T-helper 1 cell treated with Interleukin-12 subunit alpha and Interleukin-12 subunit beta and Interleukin-4 antibody, amounts not matched to agents 30 μg/mL and 1 μg/mL, for 36 hours (primary cell): ENCODE data around the gene CGB7.
"Not testable (repeated sequence)": the region's sequence is repeated elsewhere in the genome, so short reads cannot be mapped to it uniquely, and the experiment has no call there.

Source experiments
- H3K27ac Mint-ChIP-seq: one replicate; pipeline ENCODE4 v1.8.0; 2021; ENCODE audit warnings: mild to moderate bottlenecking, mixed read lengths
- H3K27me3 Mint-ChIP-seq: one replicate; pipeline ENCODE4 v1.8.0; 2021; ENCODE audit warnings: low read depth, mixed read lengths
- H3K36me3 Mint-ChIP-seq: one replicate; pipeline ENCODE4 v1.8.0; 2021; ENCODE audit warnings: low read depth, mixed read lengths
- H3K4me1 Mint-ChIP-seq: one replicate; pipeline ENCODE4 v1.8.0; 2021; ENCODE audit warnings: low read depth, mixed read lengths
- H3K4me3 Mint-ChIP-seq: one replicate; pipeline ENCODE4 v1.8.0; 2021; ENCODE audit warnings: mild to moderate bottlenecking, moderate library complexity, mixed read lengths
- H3K9me3 Mint-ChIP-seq: one replicate; pipeline ENCODE4 v1.8.0; 2021; ENCODE audit warnings: mixed read lengths

Gene CGB7

DNA sequence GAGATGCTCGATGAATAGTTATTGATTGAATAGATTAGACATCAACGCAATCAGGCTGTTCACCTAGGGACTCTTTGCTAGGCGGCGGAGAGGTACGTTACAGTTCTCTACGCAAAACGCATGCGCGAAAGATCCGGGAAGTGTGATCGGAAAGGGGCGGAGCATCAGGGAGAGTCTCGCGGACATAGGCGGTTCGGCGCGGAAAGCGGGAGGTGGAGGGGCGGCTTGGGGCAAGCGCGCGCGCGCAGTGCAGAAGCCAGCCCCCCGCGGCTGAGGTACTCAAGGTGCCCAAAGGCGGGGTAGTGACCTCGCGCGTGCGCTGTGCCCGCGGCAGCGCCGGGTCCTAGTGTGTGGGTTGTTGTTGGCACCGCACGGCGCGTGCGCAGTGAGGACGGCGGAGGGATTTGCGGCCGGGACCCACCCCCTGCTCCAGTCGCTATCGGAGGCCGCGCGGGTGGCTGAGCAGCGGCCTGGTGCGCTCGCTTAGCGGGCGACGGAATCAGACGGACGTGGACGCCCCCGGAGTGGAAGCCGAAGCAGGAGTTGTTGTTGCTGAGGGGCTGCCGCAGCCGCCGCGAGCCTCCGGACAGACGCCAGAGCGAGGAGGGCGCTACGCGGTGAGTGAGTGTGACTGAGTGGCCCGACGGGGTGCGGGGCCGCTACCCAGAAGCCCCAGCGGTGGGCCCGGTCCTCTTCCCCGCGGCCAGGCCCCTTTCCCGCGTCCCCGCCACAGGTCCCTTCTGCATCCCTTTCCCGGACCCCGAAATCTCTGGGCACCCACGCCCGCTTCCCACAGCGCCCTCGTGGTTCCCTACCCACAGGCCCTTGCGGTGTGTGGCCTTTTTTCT lies 27.7 kb upstream of the CGB7 start, which contains the start of gene SNRNP70:
TSS of gene SNRNP70 (plus strand) at position 432 of the 848 bp plus-strand sequence. CDS start 964 bp downstream, outside the sequence.
- peaks cover 16% of the 10 kb centered on the region for H3K36me3 Mint-ChIP-seq
- H3K27me3 Mint-ChIP-seq, result peaks cover 2% of the 10 kb centered on the region
- no peaks in the 10 kb centered on the region for H3K9me3 Mint-ChIP-seq
- H3K4me1 Mint-ChIP-seq, result peaks cover 23% of the 10 kb centered on the region
- peak within 1 kb of the TSS; percentile 98 for H3K4me3 Mint-ChIP-seq
- peak within 1 kb of the TSS; percentile 87 for H3K27ac Mint-ChIP-seq

GRCh38 chr19:49084206-49085019 lies 26.9 kb upstream of the CGB7 start:
- Mint-ChIP-seq H3K36me3 (peaks cover 14% of the 10 kb centered on the region), H3K9me3 (no peaks in the 10 kb centered on the region), H3K4me3 (peak overlapping the region; percentile 98), H3K27ac (peak overlapping the region; percentile 87), H3K27me3 (peaks cover 5% of the 10 kb centered on the region), H3K4me1 (peaks cover 23% of the 10 kb centered on the region)

DNA sequence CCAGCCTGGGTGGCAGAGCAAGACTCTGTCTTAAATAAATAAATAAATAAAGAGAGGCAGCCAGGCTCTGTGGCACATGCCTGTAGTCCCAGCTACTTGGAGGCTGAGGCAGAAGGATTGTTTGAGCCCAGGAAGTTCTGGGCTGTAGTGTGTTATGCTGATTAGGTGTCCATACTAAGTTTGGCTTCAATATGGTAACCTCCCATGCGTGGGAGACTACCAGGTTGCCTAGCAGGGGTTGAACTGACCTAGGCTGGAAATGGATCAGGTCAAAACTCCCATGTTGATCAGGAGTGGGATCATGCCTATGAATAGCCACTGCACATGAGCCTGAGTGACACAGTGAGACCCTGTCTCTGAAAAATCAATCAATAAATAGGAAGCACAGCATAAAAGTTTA lies 23.7 kb upstream of the CGB7 start:
- no peak overlapping the region for H3K4me3 Mint-ChIP-seq
- peaks cover 9% of the 10 kb centered on the region for H3K4me1 Mint-ChIP-seq
- peaks cover 4% of the 10 kb centered on the region for H3K36me3 Mint-ChIP-seq
- H3K27me3 Mint-ChIP-seq, result peaks cover 5% of the 10 kb centered on the region
- no peak overlapping the region for H3K27ac Mint-ChIP-seq
- H3K9me3 Mint-ChIP-seq, result no peaks in the 10 kb centered on the region

DNA sequence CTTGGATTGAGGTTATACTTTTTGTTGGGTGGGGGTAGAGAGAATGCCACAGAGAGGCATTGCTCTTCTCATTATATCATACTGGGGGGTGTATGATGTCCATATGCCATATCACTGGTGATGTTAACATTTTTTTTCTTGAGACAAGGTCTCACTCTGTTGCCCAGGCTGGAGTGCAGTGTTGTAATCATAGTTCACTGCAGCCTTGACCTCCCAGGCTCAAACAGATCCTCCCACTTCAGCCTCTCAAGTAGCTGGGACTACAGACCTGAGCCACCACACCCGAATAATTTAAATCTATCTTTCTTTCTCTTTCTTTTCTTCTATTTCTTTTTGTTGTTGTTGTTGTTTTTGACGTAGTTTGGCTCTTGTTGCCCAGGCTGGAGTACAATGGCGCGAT lies 22.8 kb upstream of the CGB7 start:
- Mint-ChIP-seq H3K4me1 (peaks cover 8% of the 10 kb centered on the region), H3K27ac (no peak overlapping the region), H3K27me3 (peaks cover 5% of the 10 kb centered on the region), H3K9me3 (no peaks in the 10 kb centered on the region), H3K36me3 (no peaks in the 10 kb centered on the region), H3K4me3 (no peak overlapping the region)

DNA sequence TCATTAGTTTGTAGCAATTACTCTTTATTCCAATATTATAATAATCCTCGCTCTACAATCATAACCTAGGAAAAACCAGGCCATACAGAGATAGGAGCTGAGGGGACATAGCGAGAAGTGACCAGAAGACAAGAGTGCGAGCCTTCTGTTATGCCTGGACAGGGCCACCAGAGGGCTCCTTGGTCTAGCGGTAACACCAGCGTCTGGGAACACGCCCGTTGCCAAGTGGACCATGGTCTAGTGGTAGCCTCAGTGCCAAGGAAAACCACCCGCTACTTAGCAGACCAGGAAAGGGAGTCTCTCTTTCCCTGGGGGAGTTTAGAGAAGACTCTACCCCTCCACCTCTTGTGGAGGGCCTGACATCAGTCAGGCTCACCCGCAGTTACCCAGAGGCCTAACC lies 17.3 kb upstream of the CGB7 start:
- H3K4me1 Mint-ChIP-seq, H3K36me3 Mint-ChIP-seq, H3K27ac Mint-ChIP-seq, H3K4me3 Mint-ChIP-seq, H3K9me3 Mint-ChIP-seq: not testable (repeated sequence)
- peaks cover 37% of the 10 kb centered on the region for H3K27me3 Mint-ChIP-seq

DNA sequence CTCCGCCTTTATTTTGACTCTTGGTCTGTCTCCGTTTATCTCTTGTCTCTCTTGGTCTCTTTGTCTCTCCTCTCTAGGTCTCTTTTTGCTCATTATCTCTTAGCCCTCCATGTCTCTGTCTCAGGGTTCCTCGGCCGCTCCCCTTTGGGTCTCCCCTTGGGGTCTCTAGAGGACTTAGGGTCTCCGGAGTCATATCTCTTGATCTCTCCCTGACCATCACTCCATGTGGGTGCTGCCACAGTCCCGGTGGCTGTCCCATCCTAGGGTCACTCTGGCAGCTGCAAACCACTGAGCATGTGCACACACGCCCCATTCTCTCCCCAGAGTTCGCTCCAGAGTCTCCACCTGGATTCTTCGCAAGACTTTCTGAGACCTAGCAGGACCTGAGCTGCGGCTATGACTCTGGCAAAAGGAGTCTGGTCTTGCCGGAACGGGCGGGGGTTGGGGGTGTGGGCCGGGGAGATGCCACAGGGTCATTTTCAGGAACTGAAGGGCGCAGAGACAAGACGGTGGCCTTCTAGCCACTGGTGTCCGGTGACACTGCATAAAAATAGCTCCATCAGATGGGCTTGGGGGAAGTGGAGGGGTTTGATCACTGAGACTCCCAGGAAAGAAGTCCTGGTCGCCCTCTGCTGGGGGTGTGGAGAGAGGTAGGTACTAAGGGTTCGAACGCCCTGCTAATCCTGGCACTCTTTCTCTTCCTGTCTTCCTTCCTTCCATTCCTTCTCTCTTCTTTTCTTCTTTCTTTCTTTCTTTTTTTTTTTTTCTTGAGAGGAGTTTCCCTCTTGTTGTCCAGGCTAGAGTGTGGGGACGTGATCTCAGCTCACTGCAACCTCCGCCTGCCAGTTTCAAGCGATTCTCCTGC lies 16.2 kb upstream of the CGB7 start:
- Mint-ChIP-seq H3K4me3 (peak overlapping the region; percentile 71), H3K27me3 (peaks cover 48% of the 10 kb centered on the region), H3K36me3 (peaks cover 1% of the 10 kb centered on the region), H3K4me1 (peaks cover 2% of the 10 kb centered on the region), H3K27ac (no peak overlapping the region), H3K9me3 (no peaks in the 10 kb centered on the region)

DNA sequence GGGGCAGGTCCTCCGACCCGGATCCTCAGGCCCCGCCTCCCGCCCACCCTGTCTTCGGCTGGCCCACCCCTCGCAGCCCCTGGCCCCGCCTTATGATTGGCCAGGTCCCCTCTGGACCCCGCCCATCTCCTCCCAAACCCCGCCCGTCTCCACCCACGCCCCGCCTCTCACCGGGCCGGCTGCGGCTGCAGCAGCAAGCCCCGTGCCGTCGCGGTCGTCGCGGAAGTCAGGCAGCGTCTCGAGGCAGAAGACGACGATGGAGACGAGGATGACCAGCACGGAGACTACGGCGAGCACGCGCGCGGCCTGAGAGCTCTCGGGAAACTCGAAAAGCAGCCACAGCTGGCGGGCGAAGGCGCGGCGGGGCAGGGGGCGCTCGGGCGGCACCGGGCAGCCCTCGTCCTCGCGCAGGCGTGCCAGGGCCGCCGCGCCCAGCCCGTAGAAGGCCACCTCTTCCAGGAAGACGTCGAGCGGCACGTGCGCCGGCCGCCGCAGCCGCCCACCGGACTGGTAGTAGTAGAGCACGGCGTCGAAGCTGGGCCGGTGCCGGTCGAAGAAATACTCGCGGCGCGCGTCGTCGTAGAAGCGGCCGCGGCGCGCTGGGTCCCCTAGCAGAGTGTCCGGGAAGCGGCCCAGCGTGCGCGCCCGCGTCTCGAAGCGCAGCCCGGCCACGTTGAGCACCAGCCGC lies 14.5 kb upstream of the CGB7 start:
- H3K27me3 Mint-ChIP-seq, result peaks cover 62% of the 10 kb centered on the region

GRCh38 chr19:49070416-49070815 lies 12.9 kb upstream of the CGB7 start:
- no peak overlapping the region for H3K27ac Mint-ChIP-seq
- peaks cover 2% of the 10 kb centered on the region for H3K4me1 Mint-ChIP-seq
- no peak overlapping the region for H3K4me3 Mint-ChIP-seq
- no peaks in the 10 kb centered on the region for H3K9me3 Mint-ChIP-seq
- peaks cover 1% of the 10 kb centered on the region for H3K36me3 Mint-ChIP-seq
- H3K27me3 Mint-ChIP-seq, result peaks cover 77% of the 10 kb centered on the region

More for the DNA sequence above, 14.5 kb upstream of the CGB7 start:
- peaks cover 1% of the 10 kb centered on the region for H3K36me3 Mint-ChIP-seq
- no peak overlapping the region for H3K4me3 Mint-ChIP-seq
- H3K27ac Mint-ChIP-seq, result no peak overlapping the region
- H3K9me3 Mint-ChIP-seq, result no peaks in the 10 kb centered on the region
- H3K4me1 Mint-ChIP-seq, result peaks cover 2% of the 10 kb centered on the region

DNA sequence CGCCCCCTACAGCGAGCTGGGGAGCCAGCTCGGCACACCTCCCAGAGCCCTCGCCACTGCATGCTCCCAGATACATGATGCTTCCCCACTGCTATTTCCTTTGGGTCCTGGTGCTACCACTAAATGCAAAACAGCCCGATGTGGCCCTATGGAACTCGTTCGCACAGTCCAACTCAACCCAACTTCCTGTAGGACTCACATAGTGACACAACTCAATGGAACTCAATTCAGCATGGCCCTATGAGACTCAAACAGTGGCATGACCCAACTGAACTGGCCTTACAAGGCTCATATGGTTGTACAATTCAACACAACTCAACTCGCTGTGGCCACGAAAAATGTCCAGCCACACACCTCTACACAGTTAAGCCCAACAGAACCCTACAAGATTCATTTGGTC lies 11.5 kb upstream of the CGB7 start:
- Mint-ChIP-seq H3K27me3 (peaks cover 81% of the 10 kb centered on the region), H3K4me3 (no peak overlapping the region), H3K27ac (no peak overlapping the region), H3K9me3 (no peaks in the 10 kb centered on the region), H3K4me1 (peaks cover 2% of the 10 kb centered on the region), H3K36me3 (peaks cover 1% of the 10 kb centered on the region)

- Mint-ChIP-seq H3K4me3 (no peak overlapping the region), H3K9me3 (no peaks in the 10 kb centered on the region), H3K27ac (no peak overlapping the region), H3K36me3 (no peaks in the 10 kb centered on the region), H3K4me1 (no peaks in the 10 kb centered on the region), H3K27me3 (peaks cover 77% of the 10 kb centered on the region)
These were observed 10.0 kb upstream of the CGB7 start for GRCh38 chr19:49067554-49067953.

- no peaks in the 10 kb centered on the region for H3K36me3 Mint-ChIP-seq
- H3K4me1 Mint-ChIP-seq, result no peaks in the 10 kb centered on the region
- H3K4me3 Mint-ChIP-seq, result no peak overlapping the region
- H3K9me3 Mint-ChIP-seq, result no peaks in the 10 kb centered on the region
- peaks cover 73% of the 10 kb centered on the region for H3K27me3 Mint-ChIP-seq
- H3K27ac Mint-ChIP-seq, result no peak overlapping the region
These were observed 8.5 kb upstream of the CGB7 start for GRCh38 chr19:49065905-49066512.

DNA sequence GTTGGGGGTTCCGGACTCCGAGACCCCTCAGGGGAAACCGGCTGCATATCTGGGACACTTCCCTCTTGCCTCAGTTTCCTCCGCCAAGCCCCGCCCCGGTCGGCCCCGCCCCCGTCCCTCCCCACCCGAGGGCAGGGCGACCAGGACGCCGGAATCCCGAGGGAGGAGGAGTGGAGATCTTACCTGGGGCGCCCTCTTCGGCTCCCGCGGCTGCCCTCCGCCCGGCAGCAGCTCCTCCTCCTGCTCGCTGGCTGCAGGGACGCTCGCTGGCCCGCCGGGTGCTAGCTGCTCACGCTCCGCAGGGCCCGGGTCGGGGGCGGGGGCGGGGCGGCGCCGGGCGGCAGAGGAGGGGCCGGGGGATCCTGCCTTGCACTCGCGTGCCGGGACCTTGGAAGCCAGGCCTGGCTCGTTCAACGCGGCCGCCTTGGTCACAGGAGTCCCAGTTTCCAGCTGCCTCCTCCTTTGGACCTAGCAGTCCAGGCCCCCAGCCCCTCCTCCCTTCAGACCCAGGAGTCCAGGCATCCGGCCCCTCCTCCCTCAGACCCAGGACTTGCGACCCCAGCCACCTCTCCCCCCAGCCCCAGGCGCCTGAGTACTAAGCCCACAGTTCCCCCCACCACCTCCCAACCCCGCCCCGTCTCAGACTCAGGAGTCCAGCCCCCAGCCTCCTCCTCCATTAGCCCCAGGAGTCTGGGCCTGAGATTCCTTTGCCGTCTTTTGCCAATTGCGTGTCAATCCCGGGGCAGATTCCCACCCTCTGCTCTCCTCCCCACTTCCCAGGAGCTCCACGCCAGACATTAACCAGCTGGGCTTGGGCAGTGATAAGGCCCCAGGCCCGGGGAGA lies 7.4 kb upstream of the CGB7 start, which contains the start of gene NTF4:
TSS of gene NTF4 (minus strand) at position 51 of the 844 bp plus-strand sequence. CDS start 2,821 bp downstream, outside the sequence.
- Mint-ChIP-seq H3K36me3 (no peaks in the 10 kb centered on the region), H3K27me3 (peaks cover 69% of the 10 kb centered on the region), H3K4me1 (no peaks in the 10 kb centered on the region), H3K4me3 (no peak within 1 kb of the TSS), H3K9me3 (no peaks in the 10 kb centered on the region), H3K27ac (no peak within 1 kb of the TSS)
